ENCODE results near the gene ANKRD11.

The ANKRD11 gene

DNA sequence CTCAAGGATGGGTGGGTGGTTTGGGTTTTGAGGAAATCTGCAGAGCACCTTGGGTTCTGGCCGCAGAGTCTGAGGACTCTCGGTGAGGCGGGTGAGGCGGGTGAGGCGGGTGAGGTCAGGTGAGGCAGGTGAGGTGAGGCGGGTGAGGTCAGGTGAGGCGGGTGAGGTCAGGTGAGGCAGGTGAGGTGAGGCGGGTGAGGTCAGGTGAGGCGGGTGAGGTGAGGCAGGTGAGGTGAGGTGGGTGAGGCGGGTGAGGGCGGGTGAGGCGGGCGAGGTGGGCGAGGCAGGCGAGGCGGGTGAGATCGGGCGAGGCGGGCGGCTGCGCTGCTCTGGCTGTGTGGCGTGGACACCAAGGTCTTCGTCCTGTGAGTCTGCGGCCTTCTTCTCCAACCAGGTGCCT is 46.0 kb upstream of the ANKRD11 start:
- Histone ChIP-seq H3K14ac (ENCODE audit: low read length) (no peak overlapping the region), H3K9me3 (ENCODE audit: insufficient read depth, low read depth, low read length) (peaks cover 2% of the 10 kb centered on the region), H3K79me2 (ENCODE audit: control insufficient read depth, insufficient read depth, low read length, poor library complexity) (no peaks in the 10 kb centered on the region), H2AK5ac (ENCODE audit: low read length) (no peak overlapping the region), H2BK12ac (ENCODE audit: low read length) (no peak overlapping the region), H3K36me3 (ENCODE audit: control insufficient read depth in 1 of 2, insufficient read depth in 2 of 2, low read length in 2 of 2) (peaks cover 68 to 71% of the 10 kb centered on the region in 2 experiments), H4K91ac (ENCODE audit: low read depth, low read length) (no peak overlapping the region), H3K27me3 (ENCODE audit: insufficient read depth, low read length) (no peaks in the 10 kb centered on the region), H3K27ac (ENCODE audit: low read depth, low read length) (no peak overlapping the region), H4K8ac (ENCODE audit: low read depth, low read length) (no peak overlapping the region), H3K4me1 (ENCODE audit: control insufficient read depth in 1 of 2, insufficient read depth in 2 of 2, low read length in 2 of 2) (no peaks in the 10 kb centered on the region), H4K12ac (ENCODE audit: low read depth, low read length) (no peak overlapping the region), H3K23ac (ENCODE audit: low read length) (no peak overlapping the region), H2AFZ (ENCODE audit: insufficient read depth, low read length, poor library complexity) (no peak overlapping the region), H2BK120ac (ENCODE audit: insufficient read depth, low read length, poor library complexity) (no peak overlapping the region), H2BK5ac (ENCODE audit: low read depth, low read length, poor library complexity) (no peak overlapping the region), H3K18ac (ENCODE audit: low read length) (no peak overlapping the region), H3K9ac (ENCODE audit: low read length) (no peak overlapping the region), H3K4ac (ENCODE audit: low read depth, low read length) (no peak overlapping the region), H3K4me2 (ENCODE audit: low read length) (no peak overlapping the region), H3K79me1 (ENCODE audit: low read length) (no peaks in the 10 kb centered on the region), H3K4me3 (ENCODE audit: low read depth, low read length) (no peak overlapping the region)
- no peak for DNase-seq
- no CpG with 5 or more reads among the region's 24 CpGs for WGBS (ENCODE audit: extremely low coverage, insufficient coverage, insufficient read length)

DNA sequence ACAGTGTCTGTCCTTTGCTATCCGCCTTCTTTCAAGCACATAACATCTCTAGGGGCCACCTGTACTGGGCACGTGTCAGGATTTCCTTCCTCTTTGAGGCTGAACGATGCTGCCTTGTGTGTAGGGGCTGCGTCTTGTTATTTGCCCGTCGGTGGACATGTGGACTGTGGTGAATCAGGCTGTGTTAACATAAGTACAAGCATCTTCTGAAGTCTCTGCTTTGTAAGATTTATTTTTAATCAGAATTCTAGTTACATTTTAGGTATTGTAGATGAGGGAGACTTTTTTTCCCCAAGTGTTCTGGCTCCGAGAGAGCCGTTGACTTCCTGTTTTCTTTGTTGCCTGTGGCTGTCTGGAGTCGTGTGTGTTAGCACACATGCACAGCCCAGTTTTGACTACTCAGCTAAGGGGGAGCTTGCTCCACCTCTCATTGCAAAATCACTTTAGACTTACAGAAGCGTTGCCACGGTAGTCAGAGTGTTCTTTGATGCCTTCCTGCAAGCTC is 43.9 kb upstream of the ANKRD11 start:
- Histone ChIP-seq H2AFZ (ENCODE audit: insufficient read depth, low read length, poor library complexity) (no peak overlapping the region), H3K4me3 (ENCODE audit: low read depth, low read length) (no peak overlapping the region), H4K8ac (ENCODE audit: low read depth, low read length) (no peak overlapping the region), H2BK120ac (ENCODE audit: insufficient read depth, low read length, poor library complexity) (no peak overlapping the region), H3K4me2 (ENCODE audit: low read length) (no peak overlapping the region), H2BK12ac (ENCODE audit: low read length) (no peak overlapping the region), H2AK5ac (ENCODE audit: low read length) (no peak overlapping the region), H3K4ac (ENCODE audit: low read depth, low read length) (no peak overlapping the region), H3K14ac (ENCODE audit: low read length) (no peak overlapping the region), H2BK5ac (ENCODE audit: low read depth, low read length, poor library complexity) (no peak overlapping the region), H3K18ac (ENCODE audit: low read length) (no peak overlapping the region), H3K36me3 (ENCODE audit: control insufficient read depth in 1 of 2, insufficient read depth in 2 of 2, low read length in 2 of 2) (peaks cover 76% of the 10 kb centered on the region in 2 experiments), H3K79me1 (ENCODE audit: low read length) (no peaks in the 10 kb centered on the region), H3K27me3 (ENCODE audit: insufficient read depth, low read length) (no peaks in the 10 kb centered on the region), H4K12ac (ENCODE audit: low read depth, low read length) (no peak overlapping the region), H3K9me3 (ENCODE audit: insufficient read depth, low read depth, low read length) (no peaks in the 10 kb centered on the region), H3K4me1 (ENCODE audit: control insufficient read depth in 1 of 2, insufficient read depth in 2 of 2, low read length in 2 of 2) (no peaks in the 10 kb centered on the region), H3K27ac (ENCODE audit: low read depth, low read length) (no peak overlapping the region), H3K9ac (ENCODE audit: low read length) (no peak overlapping the region), H3K23ac (ENCODE audit: low read length) (no peak overlapping the region), H3K79me2 (ENCODE audit: control insufficient read depth, insufficient read depth, low read length, poor library complexity) (no peaks in the 10 kb centered on the region), H4K91ac (ENCODE audit: low read depth, low read length) (no peak overlapping the region)
- no CpG with 5 or more reads among the region's 11 CpGs for WGBS (ENCODE audit: extremely low coverage, insufficient coverage, insufficient read length)
- DNase-seq: peak in 1 of 2 donors; percentile 12

DNA sequence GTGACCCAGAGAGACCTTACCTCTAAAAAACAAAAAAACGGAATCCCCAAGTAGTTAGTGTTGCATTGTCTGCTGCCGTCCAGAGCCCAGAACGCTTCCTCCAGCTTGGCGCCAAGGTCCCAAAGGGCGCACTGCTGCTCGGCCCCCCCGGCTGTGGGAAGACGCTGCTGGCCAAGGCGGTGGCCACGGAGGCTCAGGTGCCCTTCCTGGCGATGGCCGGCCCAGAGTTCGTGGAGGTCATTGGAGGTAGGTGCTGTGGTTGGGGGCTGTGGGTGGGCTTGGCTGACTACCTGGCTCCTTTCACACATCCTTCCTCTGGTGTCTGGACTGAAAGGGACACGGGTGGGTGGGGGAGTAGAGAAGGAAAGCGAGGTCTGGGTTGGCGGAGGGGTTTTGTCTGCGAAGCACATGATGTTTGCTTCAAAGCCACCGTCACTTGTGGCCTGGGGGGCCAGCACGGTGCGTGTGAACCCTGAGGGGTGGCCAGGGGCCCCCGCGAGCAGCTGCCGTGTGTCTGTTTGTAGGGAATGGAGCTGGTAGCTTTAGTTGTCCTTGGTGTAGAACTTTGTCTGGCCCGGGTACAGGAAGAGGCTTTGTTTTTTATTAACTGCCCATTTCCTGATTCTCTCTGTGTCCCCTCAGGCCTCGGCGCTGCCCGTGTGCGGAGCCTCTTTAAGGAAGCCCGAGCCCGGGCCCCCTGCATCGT is 41.6 kb upstream of the ANKRD11 start:
- Histone ChIP-seq H3K23ac (ENCODE audit: low read length) (no peak overlapping the region), H2AFZ (ENCODE audit: insufficient read depth, low read length, poor library complexity) (no peak overlapping the region), H2BK120ac (ENCODE audit: insufficient read depth, low read length, poor library complexity) (no peak overlapping the region), H4K12ac (ENCODE audit: low read depth, low read length) (no peak overlapping the region), H3K18ac (ENCODE audit: low read length) (no peak overlapping the region), H3K4me3 (ENCODE audit: low read depth, low read length) (no peak overlapping the region), H3K79me2 (ENCODE audit: control insufficient read depth, insufficient read depth, low read length, poor library complexity) (no peaks in the 10 kb centered on the region), H4K8ac (ENCODE audit: low read depth, low read length) (no peak overlapping the region), H2AK5ac (ENCODE audit: low read length) (no peak overlapping the region), H3K14ac (ENCODE audit: low read length) (no peak overlapping the region), H3K9me3 (ENCODE audit: insufficient read depth, low read depth, low read length) (no peaks in the 10 kb centered on the region), H3K36me3 (ENCODE audit: control insufficient read depth in 1 of 2, insufficient read depth in 2 of 2, low read length in 2 of 2) (peaks cover 70 to 79% of the 10 kb centered on the region in 2 experiments), H3K9ac (ENCODE audit: low read length) (no peak overlapping the region), H2BK5ac (ENCODE audit: low read depth, low read length, poor library complexity) (no peak overlapping the region), H3K79me1 (ENCODE audit: low read length) (no peaks in the 10 kb centered on the region), H3K4ac (ENCODE audit: low read depth, low read length) (no peak overlapping the region), H3K27ac (ENCODE audit: low read depth, low read length) (no peak overlapping the region), H2BK12ac (ENCODE audit: low read length) (no peak overlapping the region), H3K4me1 (ENCODE audit: control insufficient read depth in 1 of 2, insufficient read depth in 2 of 2, low read length in 2 of 2) (no peaks in the 10 kb centered on the region), H3K27me3 (ENCODE audit: insufficient read depth, low read length) (no peaks in the 10 kb centered on the region), H3K4me2 (ENCODE audit: low read length) (no peak overlapping the region), H4K91ac (ENCODE audit: low read depth, low read length) (no peak overlapping the region)
- no CpG with 5 or more reads among the region's 31 CpGs for WGBS (ENCODE audit: extremely low coverage, insufficient coverage, insufficient read length)
- DNase-seq: no peak

DNA sequence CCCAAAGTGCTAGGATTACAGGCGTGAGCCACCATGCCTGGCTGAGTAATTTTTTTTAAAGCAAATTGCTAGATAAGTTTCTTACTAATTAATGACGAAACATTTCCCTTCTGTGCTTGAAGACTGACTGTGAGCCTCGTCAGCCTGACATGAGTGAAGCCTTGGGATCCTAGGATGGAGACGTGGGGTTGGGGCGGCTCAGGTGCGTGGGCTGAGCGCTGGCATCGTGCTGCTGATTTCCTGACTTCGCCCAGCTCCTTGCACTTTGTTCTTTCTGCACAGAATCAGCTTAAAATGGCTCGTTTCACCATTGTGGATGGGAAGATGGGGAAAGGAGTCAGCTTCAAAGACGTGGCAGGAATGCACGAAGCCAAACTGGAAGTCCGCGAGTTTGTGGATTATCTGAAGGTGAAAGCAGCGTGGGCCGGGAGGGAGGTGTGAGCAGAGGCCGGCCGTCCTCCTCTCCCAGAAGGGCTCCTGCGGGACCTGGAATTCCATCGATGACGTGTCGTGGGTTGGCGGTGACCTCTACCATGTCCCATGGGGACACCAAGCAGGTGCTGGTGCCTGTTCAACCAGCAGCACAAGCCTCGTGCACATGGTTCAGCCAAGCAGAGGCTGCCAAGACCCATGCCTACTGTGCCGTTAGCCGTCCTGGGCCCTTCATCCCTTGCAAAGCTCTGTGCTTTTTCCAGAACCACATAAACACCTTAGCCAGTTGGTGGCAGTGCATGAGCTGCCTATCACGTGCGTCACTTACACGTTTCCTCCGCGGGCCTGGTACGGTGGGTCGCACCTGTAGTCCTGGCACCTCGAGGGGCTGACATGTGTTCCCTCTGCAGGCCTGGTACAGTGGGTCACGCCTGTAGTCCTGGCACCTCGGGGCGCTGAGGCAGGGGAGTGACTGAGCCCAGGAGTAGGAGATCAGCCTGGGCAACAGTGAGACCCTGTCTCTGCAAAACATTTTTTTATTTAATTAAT is 40.3 kb upstream of the ANKRD11 start:
- no peak overlapping the region for H3K27ac ChIP-seq (ENCODE audit: low read depth, low read length)
- no peak overlapping the region for H4K12ac ChIP-seq (ENCODE audit: low read depth, low read length)
- no peak overlapping the region for H3K18ac ChIP-seq (ENCODE audit: low read length)
- no peak overlapping the region for H2BK5ac ChIP-seq (ENCODE audit: low read depth, low read length, poor library complexity)
- no peaks in the 10 kb centered on the region for H3K27me3 ChIP-seq (ENCODE audit: insufficient read depth, low read length)
- H4K91ac ChIP-seq (ENCODE audit: low read depth, low read length): no peak overlapping the region
- no peak overlapping the region for H3K14ac ChIP-seq (ENCODE audit: low read length)
- H3K23ac ChIP-seq (ENCODE audit: low read length): no peak overlapping the region
- H2AK5ac ChIP-seq (ENCODE audit: low read length): no peak overlapping the region
- H2BK12ac ChIP-seq (ENCODE audit: low read length): no peak overlapping the region
- H3K4me2 ChIP-seq (ENCODE audit: low read length): no peak overlapping the region
- no peak overlapping the region for H3K4ac ChIP-seq (ENCODE audit: low read depth, low read length)
- peak overlapping the region; percentile 34 for H3K4me3 ChIP-seq (ENCODE audit: low read depth, low read length)
- peaks cover 72 to 81% of the 10 kb centered on the region in 2 experiments for H3K36me3 ChIP-seq (ENCODE audit: control insufficient read depth in 1 of 2, insufficient read depth in 2 of 2, low read length in 2 of 2)
- H3K9ac ChIP-seq (ENCODE audit: low read length): no peak overlapping the region
- H3K79me1 ChIP-seq (ENCODE audit: low read length): no peaks in the 10 kb centered on the region
- H3K4me1 ChIP-seq (ENCODE audit: control insufficient read depth in 1 of 2, insufficient read depth in 2 of 2, low read length in 2 of 2): no peaks in the 10 kb centered on the region
- no peak overlapping the region for H4K8ac ChIP-seq (ENCODE audit: low read depth, low read length)
- no peak overlapping the region for H2AFZ ChIP-seq (ENCODE audit: insufficient read depth, low read length, poor library complexity)
- H2BK120ac ChIP-seq (ENCODE audit: insufficient read depth, low read length, poor library complexity): no peak overlapping the region
- no CpG with 5 or more reads among the region's 37 CpGs for WGBS (ENCODE audit: extremely low coverage, insufficient coverage, insufficient read length)
- no peak for DNase-seq
- H3K79me2 ChIP-seq (ENCODE audit: control insufficient read depth, insufficient read depth, low read length, poor library complexity): no peaks in the 10 kb centered on the region
- H3K9me3 ChIP-seq (ENCODE audit: insufficient read depth, low read depth, low read length): no peaks in the 10 kb centered on the region

Data from trophoblast cell (in vitro differentiated cells and primary cell).